Choroid plexus epithelial cell (primary cell): Measurements from ENCODE around the gene PFDN1.
A peak's percentile ranks its signal among the peaks of the same experiment; 100 is the strongest.

Experiments used
- DNase-seq: peaks from one replicate; pipeline ENCODE4 v3.0.0-alpha.2; 2010; ENCODE audit warnings: low read depth
- H3K4me3 ChIP-seq: 2 replicates; pipeline ENCODE4 v1.5.1; 2011; ENCODE audit warnings: low read depth, mild to moderate bottlenecking, control low read depth, low read length, moderate library complexity
- TF ChIP-seq, protein P1 (sequence below): conservative IDR thresholded peaks from 2 replicates; pipeline ENCODE4 v1.5.1; 2011; ENCODE audit warnings: low read depth, mild to moderate bottlenecking, control low read depth, inconsistent platforms, low read length, moderate library complexity

PFDN1 gene

DNA sequence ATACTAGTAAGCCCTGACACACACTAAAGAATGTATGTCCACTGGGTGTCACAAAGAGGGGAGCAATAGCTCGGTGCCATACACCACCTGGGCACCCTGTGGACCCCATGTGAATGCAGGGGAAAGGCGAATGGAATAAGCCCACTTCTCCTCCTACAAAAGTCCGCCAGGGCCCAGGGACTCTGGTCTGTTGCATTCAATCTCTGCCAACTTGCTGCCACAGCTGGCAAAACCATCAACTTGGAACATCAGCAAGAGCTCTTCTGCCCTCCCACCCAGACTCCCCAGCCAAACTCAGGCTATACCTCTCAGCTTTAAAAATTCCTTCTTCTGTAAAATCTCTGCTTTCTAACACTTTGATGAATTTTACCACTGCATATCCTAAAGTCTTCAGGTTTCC is 54.5 kb downstream of the PFDN1 start:
- DNase-seq = no peak
- no peak overlapping the region for H3K4me3 ChIP-seq
- TF ChIP-seq, protein P1, sequence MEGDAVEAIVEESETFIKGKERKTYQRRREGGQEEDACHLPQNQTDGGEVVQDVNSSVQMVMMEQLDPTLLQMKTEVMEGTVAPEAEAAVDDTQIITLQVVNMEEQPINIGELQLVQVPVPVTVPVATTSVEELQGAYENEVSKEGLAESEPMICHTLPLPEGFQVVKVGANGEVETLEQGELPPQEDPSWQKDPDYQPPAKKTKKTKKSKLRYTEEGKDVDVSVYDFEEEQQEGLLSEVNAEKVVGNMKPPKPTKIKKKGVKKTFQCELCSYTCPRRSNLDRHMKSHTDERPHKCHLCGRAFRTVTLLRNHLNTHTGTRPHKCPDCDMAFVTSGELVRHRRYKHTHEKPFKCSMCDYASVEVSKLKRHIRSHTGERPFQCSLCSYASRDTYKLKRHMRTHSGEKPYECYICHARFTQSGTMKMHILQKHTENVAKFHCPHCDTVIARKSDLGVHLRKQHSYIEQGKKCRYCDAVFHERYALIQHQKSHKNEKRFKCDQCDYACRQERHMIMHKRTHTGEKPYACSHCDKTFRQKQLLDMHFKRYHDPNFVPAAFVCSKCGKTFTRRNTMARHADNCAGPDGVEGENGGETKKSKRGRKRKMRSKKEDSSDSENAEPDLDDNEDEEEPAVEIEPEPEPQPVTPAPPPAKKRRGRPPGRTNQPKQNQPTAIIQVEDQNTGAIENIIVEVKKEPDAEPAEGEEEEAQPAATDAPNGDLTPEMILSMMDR = no peak

DNA sequence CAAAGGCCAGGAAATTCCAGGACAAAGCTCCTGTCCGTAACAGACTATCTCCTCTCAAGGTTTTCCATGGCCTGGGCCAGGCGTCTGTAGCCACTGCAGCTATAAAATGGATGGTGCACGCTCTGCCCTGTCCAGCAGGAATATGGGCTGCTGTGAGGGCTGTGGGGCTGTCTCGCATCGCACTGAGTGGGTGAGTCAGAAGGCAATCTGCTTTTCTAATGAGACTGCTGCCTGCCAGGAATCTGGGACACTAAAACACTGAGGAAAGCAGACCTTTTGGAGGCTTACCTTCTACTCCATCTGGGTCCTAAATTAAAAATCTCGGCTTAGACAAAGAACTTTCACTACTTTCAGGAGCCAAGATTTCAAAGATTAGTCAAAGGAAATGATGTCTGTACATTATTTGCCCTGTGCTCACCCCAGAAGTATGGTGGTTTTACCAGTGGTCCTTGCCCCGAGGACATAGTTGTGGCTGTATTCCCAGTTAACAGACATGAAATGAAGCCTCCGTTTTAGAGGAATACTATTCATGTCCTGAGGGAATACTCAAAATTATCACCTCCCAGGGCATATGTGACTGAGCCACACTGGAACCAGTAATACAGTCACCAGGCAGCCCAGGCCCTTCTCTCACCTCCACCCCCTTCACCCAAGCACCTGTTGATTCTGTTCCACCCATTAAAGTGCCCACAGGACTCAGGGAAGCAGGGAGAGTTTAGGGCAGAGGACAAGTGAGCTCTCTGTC is 56.4 kb downstream of the PFDN1 start:
- no peak overlapping the region for H3K4me3 ChIP-seq
- peak; percentile 80 for DNase-seq
- TF ChIP-seq, protein P1 = no peak

DNA sequence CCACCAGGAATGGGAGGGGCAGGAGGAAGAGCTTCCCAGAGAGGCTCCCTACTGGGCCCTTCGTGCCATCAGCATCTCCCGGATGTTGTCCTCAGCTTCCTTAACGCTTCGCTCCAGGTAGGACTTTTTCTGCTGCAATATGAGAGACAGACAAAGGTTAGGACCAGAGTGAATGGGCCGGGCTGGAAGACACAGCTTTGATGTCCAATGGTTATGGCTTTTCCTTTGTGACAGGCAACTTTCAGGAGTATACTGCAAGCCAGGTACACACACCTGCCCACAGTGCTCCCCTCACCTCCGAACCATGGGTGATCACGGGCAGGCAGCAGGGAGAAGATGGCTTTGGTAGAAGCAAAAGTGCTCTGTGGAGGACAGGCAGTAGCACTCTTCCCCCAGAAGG is 57.0 kb downstream of the PFDN1 start:
- H3K4me3 ChIP-seq = no peak overlapping the region
- no peak for DNase-seq
- TF ChIP-seq, protein P1 = no peak

DNA sequence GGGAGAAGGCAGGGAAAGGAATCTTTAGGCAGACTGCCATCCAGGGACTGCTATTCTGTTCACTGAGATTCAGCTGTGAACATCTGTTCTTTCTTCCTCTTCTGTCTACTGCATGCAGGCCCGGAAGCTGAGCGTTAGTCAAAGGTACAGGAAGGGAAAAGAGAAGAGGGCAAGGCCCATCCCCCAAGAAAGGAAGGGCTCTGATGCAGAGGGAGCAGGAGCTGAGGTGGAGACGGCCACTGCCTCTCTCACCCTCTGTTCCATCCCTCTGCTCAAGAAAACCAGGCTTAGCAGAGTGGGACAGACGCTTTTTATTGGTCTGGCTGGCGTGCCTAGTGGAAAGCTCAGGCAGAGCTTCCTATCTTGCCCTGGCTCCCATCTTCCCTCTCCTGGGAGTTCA is 57.6 kb downstream of the PFDN1 start:
- TF ChIP-seq, protein P1 = no peak
- no peak overlapping the region for H3K4me3 ChIP-seq
- DNase-seq = no peak

DNA sequence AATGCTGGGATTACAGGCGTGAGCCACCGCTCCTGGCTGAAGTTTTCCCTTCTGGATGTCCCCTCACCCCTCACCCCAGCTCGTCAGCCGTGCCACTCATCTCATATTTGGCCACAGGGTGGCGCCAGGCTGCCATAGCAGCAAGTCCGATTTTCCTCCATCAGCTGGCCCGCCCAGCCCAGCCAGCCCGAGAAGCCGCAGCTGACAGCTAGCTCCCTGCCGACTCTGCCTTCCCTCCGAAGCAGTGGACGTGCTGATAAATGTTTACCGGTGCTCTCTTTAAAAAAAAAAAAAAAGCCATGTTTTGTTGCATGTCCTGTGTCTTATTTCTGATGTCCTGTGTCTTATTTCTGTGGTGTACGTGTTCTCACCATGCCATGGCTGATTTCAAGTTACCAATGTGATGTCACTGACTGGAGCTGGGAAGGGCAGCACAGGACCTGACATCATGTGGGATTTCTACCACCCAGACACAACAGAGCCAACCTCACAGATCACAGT is 58.3 kb downstream of the PFDN1 start:
- TF ChIP-seq, protein P1 = peak; percentile 87
- peak; percentile 95 for DNase-seq
- no peak overlapping the region for H3K4me3 ChIP-seq

DNA sequence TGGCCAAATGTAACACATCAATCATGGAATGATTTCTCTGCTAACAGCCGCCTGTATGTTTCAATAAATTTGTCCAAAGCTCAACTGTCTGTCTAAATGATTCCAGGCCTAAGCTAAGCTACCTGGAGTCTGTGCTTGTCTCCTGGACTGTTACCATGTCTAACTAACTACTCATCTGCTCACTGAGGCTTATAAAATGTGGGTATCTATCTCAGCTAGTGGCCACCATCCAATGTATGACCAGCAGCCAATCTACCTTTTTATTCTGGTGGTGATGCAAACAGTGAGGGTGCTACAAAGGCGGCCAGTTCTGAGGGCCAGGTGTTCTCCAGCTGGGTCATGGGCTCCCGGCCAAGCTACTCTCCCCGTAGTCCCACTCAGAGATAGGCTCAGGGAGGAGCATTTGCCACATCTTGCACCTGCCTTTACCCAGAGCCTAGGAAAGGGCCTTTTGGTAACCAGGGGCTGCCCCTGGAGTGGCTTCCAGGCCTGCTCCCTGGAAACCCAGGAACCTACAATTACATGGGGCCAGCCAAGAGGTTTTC is 59.1 kb downstream of the PFDN1 start:
- TF ChIP-seq, protein P1 = no peak
- H3K4me3 ChIP-seq = no peak overlapping the region
- no peak for DNase-seq

DNA sequence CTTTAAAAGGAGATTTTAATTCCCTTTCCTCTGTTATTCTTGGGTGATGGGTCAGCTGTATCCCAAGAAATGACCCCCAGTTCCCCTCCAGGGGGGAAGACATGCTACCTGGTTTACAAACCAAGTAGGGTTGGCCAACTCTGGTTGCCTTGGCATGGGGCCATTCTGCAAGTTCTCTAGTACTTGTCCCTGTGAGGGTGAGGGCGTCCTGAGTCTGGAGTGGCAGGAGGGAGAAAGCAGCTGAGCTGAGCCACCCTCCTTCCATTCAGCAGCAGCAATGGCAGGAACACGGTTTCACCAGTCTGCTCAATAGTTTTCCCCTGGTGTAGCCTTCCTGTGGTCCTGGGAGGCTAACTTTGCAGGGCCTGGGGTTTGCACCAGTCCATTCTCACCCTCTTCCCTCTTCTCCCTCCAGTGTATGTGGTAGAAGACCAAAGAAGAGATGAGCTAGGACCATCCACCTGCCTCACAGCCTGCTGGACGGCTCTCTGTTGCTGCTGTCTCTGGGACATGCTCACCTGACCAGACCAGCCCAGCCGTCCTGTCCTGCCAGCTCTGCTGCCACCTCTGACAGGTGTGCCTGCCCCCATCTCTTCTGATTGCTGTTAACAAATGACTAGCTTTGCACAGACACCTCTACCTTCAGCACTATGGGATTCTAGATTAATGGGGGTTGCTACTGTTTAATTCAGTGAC is 59.9 kb downstream of the PFDN1 start:
- no peak for DNase-seq
- H3K4me3 ChIP-seq = no peak overlapping the region
- TF ChIP-seq, protein P1 = no peak
